IMR-90 (cell line): ENCODE measurements around the gene BCL6. TPM values are rescaled to one million over a fixed set of nuclear protein-coding genes. Genes with fewer than 3 reads are reported as not detected.

ENCODE experiments used
- ATAC-seq: fragments of 200-7000 bp; cut with Tn5 transposase; 2 replicates; pipeline ENCODE4 v1.9.1; 2020; ENCODE audit warnings: low read depth, mild to moderate bottlenecking, moderate library complexity
- BruUV-seq: library from RNA; stranded (reverse); fragments of 400-500 nt; replicated peaks from 2 replicates; lab custom pipeline; 2021; lab: Mats Ljungman, UMichigan
- CTCF ChIA-PET: fragments of 300-600 bp; formaldehyde crosslinking; extraction: SDS; loops from one replicate; lab custom pipeline; 2021; ENCODE audit warnings: antibody characterized with exemption; lab: Yijun Ruan, JAX
- POLR2A ChIA-PET: fragments of 300-600 bp; sonication (Branson Sonifier 250); formaldehyde crosslinking; loops from one replicate; lab custom pipeline; 2022; ENCODE audit warnings: antibody characterized with exemption; ENCODE audit not compliant: unreplicated experiment; lab: Charles Lee
- DNase-seq: peaks from one replicate; pipeline ENCODE4 v3.0.0; 2013
- H2AFZ ChIP-seq: replicated peaks from 2 replicates; pipeline ENCODE3; 2013; ENCODE audit warnings: low read length, mild to moderate bottlenecking; ENCODE audit not compliant: poor library complexity
- H2AK5ac ChIP-seq: 2 replicates; pipeline ENCODE4 v1.6.1; 2013; ENCODE audit warnings: low read depth, low read length, inconsistent platforms
- H2AK9ac ChIP-seq: replicated peaks from 2 replicates; pipeline ENCODE3; 2013; ENCODE audit warnings: mild to moderate bottlenecking, low read depth, low read length, moderate library complexity; ENCODE audit not compliant: poor library complexity
- H2BK120ac ChIP-seq: 2 replicates; pipeline ENCODE4 v1.6.1; 2013; ENCODE audit warnings: low read depth, low read length, inconsistent platforms
- H2BK15ac ChIP-seq: 3 replicates; pipeline ENCODE4 v1.6.1; 2013; ENCODE audit warnings: low read depth, low read length, inconsistent platforms
- H2BK20ac ChIP-seq: 2 replicates; pipeline ENCODE4 v1.6.1; 2013; ENCODE audit warnings: low read depth, mild to moderate bottlenecking, inconsistent platforms, low read length, moderate library complexity
- H2BK5ac ChIP-seq: 2 replicates; pipeline ENCODE4 v1.6.1; 2013; ENCODE audit warnings: mild to moderate bottlenecking, low read depth, low read length, inconsistent platforms; ENCODE audit not compliant: poor library complexity, severe bottlenecking
- H3K14ac ChIP-seq: replicated peaks from 2 replicates; pipeline ENCODE4 v1.6.1; 2013; ENCODE audit warnings: low read depth, low read length, inconsistent platforms
- H3K18ac ChIP-seq: 2 replicates; pipeline ENCODE4 v1.6.1; 2013; ENCODE audit warnings: low read depth, low read length, control low read depth
- H3K23ac ChIP-seq: 2 replicates; pipeline ENCODE4 v1.6.1; 2013; ENCODE audit warnings: low read depth, low read length, inconsistent platforms
- H3K27ac ChIP-seq: 2 replicates; pipeline ENCODE4 v1.5.1; 2013; ENCODE audit warnings: mild to moderate bottlenecking, control low read depth, low read length; ENCODE audit not compliant: insufficient read depth
- H3K27me3 ChIP-seq: 2 replicates; pipeline ENCODE4 v1.6.1; 2013; ENCODE audit warnings: low read length; ENCODE audit not compliant: control insufficient read depth, insufficient read depth
- H3K36me3 ChIP-seq: 2 replicates; pipeline ENCODE4 v1.6.1; 2013; ENCODE audit warnings: low read length, mixed read lengths; ENCODE audit not compliant: control insufficient read depth, insufficient read depth
- H3K4ac ChIP-seq: 2 replicates; pipeline ENCODE4 v1.6.1; 2013; ENCODE audit warnings: low read depth, low read length, inconsistent platforms
- H3K4me1 ChIP-seq: 2 replicates; pipeline ENCODE4 v1.6.1; 2013; ENCODE audit warnings: low read length, mixed read lengths; ENCODE audit not compliant: control insufficient read depth, insufficient read depth
- H3K4me2 ChIP-seq: 2 replicates; pipeline ENCODE4 v1.6.1; 2013; ENCODE audit warnings: low read depth, mild to moderate bottlenecking, control low read depth, low read length, moderate library complexity
- H3K4me3 ChIP-seq: 2 replicates; pipeline ENCODE4 v1.5.1; 2013; ENCODE audit warnings: low read depth, mild to moderate bottlenecking, control low read depth, low read length, moderate library complexity; ENCODE audit not compliant: insufficient read depth
- H3K56ac ChIP-seq: 2 replicates; pipeline ENCODE4 v1.6.1; 2013; ENCODE audit warnings: low read length, inconsistent platforms; ENCODE audit not compliant: insufficient read depth; ENCODE audit errors: extremely low read depth
- H3K79me1 ChIP-seq, 2 experiments: 2 replicates each; pipeline ENCODE4 v1.6.1; 2013; ENCODE audit warnings: low read length in 2 of 2, inconsistent platforms in 1 of 2, low read depth in 1 of 2
- H3K9ac ChIP-seq: 2 replicates; pipeline ENCODE4 v1.6.1; 2013; ENCODE audit warnings: low read depth, low read length, control low read depth
- H3K9me1 ChIP-seq: 2 replicates; pipeline ENCODE4 v1.6.1; 2013; ENCODE audit warnings: low read length, inconsistent platforms; ENCODE audit not compliant: insufficient read depth
- H3K9me3 ChIP-seq: 2 replicates; pipeline ENCODE4 v1.6.1; 2013; ENCODE audit warnings: low read length; ENCODE audit not compliant: control insufficient read depth, insufficient read depth
- H4K20me1 ChIP-seq: 2 replicates; pipeline ENCODE4 v1.6.1; 2013; ENCODE audit warnings: low read length, inconsistent platforms; ENCODE audit not compliant: insufficient read depth
- H4K5ac ChIP-seq: 2 replicates; pipeline ENCODE4 v1.6.1; 2013; ENCODE audit warnings: mild to moderate bottlenecking, low read depth, low read length, control low read depth
- H4K8ac ChIP-seq, 2 experiments: 2 replicates each; pipeline ENCODE4 v1.6.1; 2013; ENCODE audit warnings: low read depth in 2 of 2, low read length in 2 of 2, control low read depth in 1 of 2, inconsistent platforms in 1 of 2
- H4K91ac ChIP-seq: 2 replicates; pipeline ENCODE4 v1.6.1; 2013; ENCODE audit warnings: low read depth, low read length, inconsistent platforms; ENCODE audit not compliant: insufficient read depth
- BHLHE40 ChIP-seq: fragments of 150-350 bp; IDR thresholded peaks from 2 replicates; pipeline ENCODE4 v1.6.1; 2016; ENCODE audit warnings: mild to moderate bottlenecking, low read depth, low read length
- CEBPB ChIP-seq: IDR thresholded peaks from 2 replicates; pipeline ENCODE4 v1.6.1; 2012; ENCODE audit warnings: low read depth, low read length, improper control_type of control experiment
- CHD1 ChIP-seq: IDR thresholded peaks from 2 replicates; pipeline ENCODE4 v1.6.1; 2012; ENCODE audit warnings: low read depth, low read length, improper control_type of control experiment
- CTCF ChIP-seq: conservative IDR thresholded peaks from 2 replicates; pipeline ENCODE4 v1.5.1; 2012; ENCODE audit warnings: mild to moderate bottlenecking, low read depth, low read length, improper control_type of control experiment
- ELK1 ChIP-seq: fragments of 150-350 bp; IDR thresholded peaks from 2 replicates; pipeline ENCODE4 v1.6.1; 2016; ENCODE audit warnings: low read depth, mild to moderate bottlenecking, low read length, moderate library complexity, borderline replicate concordance
- FOS ChIP-seq: fragments of 150-350 bp; IDR thresholded peaks from 2 replicates; pipeline ENCODE4 v1.6.1; 2016; ENCODE audit warnings: low read depth, low read length
- MAFK ChIP-seq: IDR thresholded peaks from 2 replicates; pipeline ENCODE4 v1.6.1; 2012; ENCODE audit warnings: low read depth, low read length, improper control_type of control experiment
- MAZ ChIP-seq: IDR thresholded peaks from 2 replicates; pipeline ENCODE4 v1.6.1; 2012; ENCODE audit warnings: low read depth, mild to moderate bottlenecking, low read length, improper control_type of control experiment, moderate library complexity, borderline replicate concordance
- MXI1 ChIP-seq: IDR thresholded peaks from 2 replicates; pipeline ENCODE4 v1.6.1; 2012; ENCODE audit warnings: low read depth, mild to moderate bottlenecking, low read length, moderate library complexity, borderline replicate concordance
- NFE2L2 ChIP-seq: fragments of 150-350 bp; IDR thresholded peaks from 2 replicates; pipeline ENCODE4 v1.6.1; 2016; ENCODE audit warnings: low read depth, mild to moderate bottlenecking, low read length
- POLR2A ChIP-seq: IDR thresholded peaks from 2 replicates; pipeline ENCODE4 v1.6.1; 2012; ENCODE audit warnings: mild to moderate bottlenecking, low read depth, low read length
- RAD21 ChIP-seq: IDR thresholded peaks from 2 replicates; pipeline ENCODE4 v1.6.1; 2012; ENCODE audit warnings: low read length, improper control_type of control experiment
- RCOR1 ChIP-seq: IDR thresholded peaks from 2 replicates; pipeline ENCODE4 v1.6.1; 2012; ENCODE audit warnings: mild to moderate bottlenecking, low read length, improper control_type of control experiment; ENCODE audit not compliant: insufficient replicate concordance
- RFX5 ChIP-seq: IDR thresholded peaks from 2 replicates; pipeline ENCODE4 v1.8.0; 2012; ENCODE audit warnings: low read depth, mild to moderate bottlenecking, low read length, moderate library complexity
- SMC3 ChIP-seq: fragments of 150-350 bp; IDR thresholded peaks from 2 replicates; pipeline ENCODE4 v1.6.1; 2016; ENCODE audit warnings: low read depth, mild to moderate bottlenecking, antibody characterized with exemption, low read length, moderate library complexity
- USF2 ChIP-seq: fragments of 150-350 bp; IDR thresholded peaks from 2 replicates; pipeline ENCODE4 v1.6.1; 2017; ENCODE audit warnings: mild to moderate bottlenecking, antibody characterized with exemption, low read length, low read depth
- WGBS, 2 experiments: methylation state at CpG; one replicate each; pipeline versions ENCODE4 v1.1.5 to v1.1.7; 2013; ENCODE audit warnings: missing lambda C conversion rate in 2 of 2; ENCODE audit not compliant: insufficient read length in 1 of 2; ENCODE audit errors: extremely low coverage in 2 of 2; 5-methylcytosine and 5-hydroxymethylcytosine counted together
- dilution Hi-C: fragments of 300-500 bp; cut with HindIII; formaldehyde crosslinking; loops from one replicate; pipeline ENCODE4 v1.14.3; 2018; ENCODE audit warnings: low sequenced_read_pairs; ENCODE audit not compliant: unreplicated experiment
- in situ Hi-C: fragments of 300-500 bp; cut with MboI; formaldehyde crosslinking; loops from 3 replicates; pipeline ENCODE4 v1.14.3; 2019; ENCODE audit warnings: low sequenced_read_pairs, inconsistent platforms, mixed read lengths
- intact Hi-C: fragments of 100-400 bp; cut with micrococcal nuclease; formaldehyde crosslinking; loops from 2 replicates; pipeline ENCODE4 v1.10.0; 2022
- polyA plus RNA-seq, 3 experiments: library from polyadenylated mRNA; depleted of rRNA; stranded (reverse); fragments of >200 nt; gene quantifications; 2 replicates each; pipeline ENCODE4 v1.2.3, GENCODE V29; 2012; ENCODE audit warnings: low replicate concordance in 1 of 3
- total RNA-seq: library from RNA; depleted of rRNA; stranded (reverse); fragments of >200 nt; gene quantifications from 2 replicates; pipeline ENCODE4 v1.2.3, GENCODE V29; 2012

BCL6 gene
- total and polyA plus RNA-seq, 2 of the 4 experiments (the other 2 are of a cell fraction), result 19.7 to 22.6 TPM

GRCh38 chr3:187714404-187714979, 30.8 kb downstream of the BCL6 start:
- no peak overlapping the region for H4K8ac ChIP-seq
- peaks cover 7% of the 10 kb centered on the region for H3K27me3 ChIP-seq
- H2AK9ac ChIP-seq, result no peak overlapping the region
- H4K20me1 ChIP-seq, result no peaks in the 10 kb centered on the region
- WGBS, 2 experiments, result no CpG with 5 or more reads among the region's 4 CpGs
- peak overlapping the region; percentile 6 for H2AFZ ChIP-seq
- no peak overlapping the region for H3K4me3 ChIP-seq
- H3K56ac ChIP-seq, result no peak overlapping the region
- intact Hi-C loops (loop anchor here (1.0 to 2.0 kb wide), 4 partner anchors 35 to 602 kb away; partner anchors contain the start of gene RPL39L), dilution Hi-C loops (no loop called here), in situ Hi-C loops (loop anchor here (25.0 kb wide), 1 partner anchor 1523 kb away; no protein-coding TSS in a partner anchor)
- no peaks in the 10 kb centered on the region for H3K9me1 ChIP-seq
- no peak overlapping the region for H3K4ac ChIP-seq
- H4K5ac ChIP-seq, result no peak overlapping the region
- H3K27ac ChIP-seq, result no peak overlapping the region
- BruUV-seq, result no TSS peak
- no peaks in the 10 kb centered on the region for H3K79me1 ChIP-seq
- no peak for TF ChIP-seq MAFK
- TF ChIP-seq SMC3, result peak; percentile 85
- peak; percentile 99 for TF ChIP-seq RAD21
- TF ChIP-seq RFX5, result no peak
- peak; percentile 43; the same call in 1 of the 2 replicates for TF ChIP-seq POLR2A
- no peak for TF ChIP-seq RCOR1
- TF ChIP-seq NFE2L2, result no peak
- TF ChIP-seq MAZ, result no peak
- no peak for TF ChIP-seq BHLHE40
- no peak for TF ChIP-seq CHD1
- peak; percentile 92 for TF ChIP-seq CTCF
- no peak for TF ChIP-seq MXI1
- TF ChIP-seq ELK1, result no peak
- no peak for TF ChIP-seq FOS
- no peak for TF ChIP-seq USF2
- no peak for TF ChIP-seq CEBPB
- H2AK5ac ChIP-seq, result no peak overlapping the region
- H4K91ac ChIP-seq, result no peak overlapping the region
- ChIA-PET POLR2A (no interaction called here), CTCF (interaction anchor here (0.6 to 2.4 kb wide), 3 partner anchors 11 to 395 kb away, joined by 3 to 12 read pairs (median 6); no protein-coding TSS in a partner anchor)
- H2BK120ac ChIP-seq, result no peak overlapping the region
- DNase-seq, result peak; percentile 73
- H3K14ac ChIP-seq, result no peak overlapping the region
- H3K9me3 ChIP-seq, result no peaks in the 10 kb centered on the region
- ATAC-seq, result peak; percentile 93
- H3K9ac ChIP-seq, result no peak overlapping the region
- no peaks in the 10 kb centered on the region for H3K36me3 ChIP-seq
- H3K4me2 ChIP-seq, result no peak overlapping the region
- H3K4me1 ChIP-seq, result no peaks in the 10 kb centered on the region
- H2BK15ac ChIP-seq, result no peak overlapping the region
- no peak overlapping the region for H3K23ac ChIP-seq
- no peak overlapping the region for H3K18ac ChIP-seq
- no peak overlapping the region for H2BK5ac ChIP-seq
- H2BK20ac ChIP-seq, result no peak overlapping the region
